Stimulated activated CD4-positive, alpha-beta T cell treated with anti-CD3 and anti-CD28 coated beads, Interleukin-2, amount 100 ng/mL, for 4 hours (primary cell): ENCODE measurements around the gene PF4V1.

Experiments used
- DNase-seq: peaks from one replicate; pipeline ENCODE4 v3.0.0-alpha.2; 2020; ENCODE audit warnings: low read depth

PF4V1 gene, protein sequence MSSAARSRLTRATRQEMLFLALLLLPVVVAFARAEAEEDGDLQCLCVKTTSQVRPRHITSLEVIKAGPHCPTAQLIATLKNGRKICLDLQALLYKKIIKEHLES

DNA sequence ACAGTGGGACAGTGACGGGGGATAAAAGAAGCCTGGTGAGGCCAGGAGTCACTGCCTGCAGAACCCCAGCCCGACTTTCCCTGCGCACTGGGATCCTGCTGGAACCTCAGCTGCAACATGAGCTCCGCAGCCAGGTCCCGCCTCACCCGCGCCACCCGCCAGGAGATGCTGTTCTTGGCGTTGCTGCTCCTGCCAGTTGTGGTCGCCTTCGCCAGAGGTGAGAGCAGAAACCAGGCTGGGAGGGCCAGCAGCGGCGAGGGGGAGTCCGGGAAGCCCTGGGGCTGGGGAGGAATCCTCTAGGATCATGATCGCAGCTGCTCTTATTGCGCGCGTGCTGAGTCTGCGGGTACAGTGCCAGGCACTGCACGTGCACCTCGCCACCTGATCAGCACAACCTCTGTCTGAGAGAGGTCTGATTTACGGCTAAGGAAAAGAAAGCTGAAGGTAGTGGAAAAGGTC is at the start of gene PF4V1:
TSS of gene PF4V1 (plus strand) at position 51 of the 459 bp plus-strand sequence. CDS start at position 118, 67 bp downstream.
- no peak for DNase-seq

DNA sequence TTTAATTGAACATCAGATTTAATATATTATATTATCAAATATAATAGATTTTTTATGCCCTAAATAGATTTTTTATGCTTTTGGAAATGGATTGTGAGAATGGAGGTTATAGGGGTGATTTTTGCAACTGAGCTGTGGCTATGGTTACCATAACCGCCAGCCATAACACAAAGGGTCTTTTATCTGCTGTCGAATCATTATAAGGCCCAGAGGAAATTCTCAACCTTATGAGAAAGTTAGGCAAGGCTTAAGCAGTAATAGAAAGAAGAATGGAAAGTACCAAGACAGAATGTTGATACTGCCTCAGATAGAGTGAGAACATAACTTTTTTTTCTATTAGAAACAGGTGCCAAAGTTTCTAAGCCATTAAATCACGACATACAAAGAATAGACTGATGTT is 42.9 kb upstream of the PF4V1 start:
- DNase-seq, result no peak

DNA sequence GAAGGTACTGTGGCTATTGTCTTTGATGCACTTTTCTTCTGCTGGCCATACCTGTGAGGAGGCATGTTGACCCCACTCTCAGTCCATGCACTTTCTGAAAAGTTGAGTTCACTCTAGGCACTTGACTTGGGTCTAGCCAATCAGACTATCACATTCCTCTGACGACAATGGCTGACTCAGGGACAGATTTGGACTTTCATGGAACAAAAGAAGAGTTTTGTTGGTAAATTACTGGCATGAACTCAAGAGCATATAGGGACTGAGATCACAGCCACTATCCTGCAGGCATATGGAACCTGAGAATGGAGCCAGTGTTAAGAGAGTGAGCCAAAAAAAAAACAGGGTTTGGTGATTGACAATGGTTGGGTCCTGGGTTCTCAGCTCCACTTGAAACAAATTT is 41.3 kb upstream of the PF4V1 start:
- DNase-seq, result no peak

DNA sequence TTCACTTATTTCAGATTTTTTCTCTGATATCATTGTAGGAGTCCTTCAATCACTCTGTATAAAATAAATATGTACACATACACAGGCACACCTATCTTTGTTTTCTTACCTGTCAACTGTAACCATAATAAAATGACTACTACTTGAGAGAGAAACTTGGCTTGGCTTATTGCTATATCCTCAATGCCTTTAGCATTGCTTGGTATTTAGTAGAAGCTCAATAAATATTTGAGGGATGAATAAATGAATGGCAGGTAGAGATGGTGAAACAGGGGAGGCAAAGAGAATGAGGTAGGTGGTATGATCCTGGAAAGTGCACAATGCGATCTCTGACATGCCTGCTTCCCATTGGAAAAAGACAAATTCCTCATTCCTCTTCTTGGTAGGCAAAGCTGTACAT is 38.4 kb upstream of the PF4V1 start:
- DNase-seq, result no peak

DNA sequence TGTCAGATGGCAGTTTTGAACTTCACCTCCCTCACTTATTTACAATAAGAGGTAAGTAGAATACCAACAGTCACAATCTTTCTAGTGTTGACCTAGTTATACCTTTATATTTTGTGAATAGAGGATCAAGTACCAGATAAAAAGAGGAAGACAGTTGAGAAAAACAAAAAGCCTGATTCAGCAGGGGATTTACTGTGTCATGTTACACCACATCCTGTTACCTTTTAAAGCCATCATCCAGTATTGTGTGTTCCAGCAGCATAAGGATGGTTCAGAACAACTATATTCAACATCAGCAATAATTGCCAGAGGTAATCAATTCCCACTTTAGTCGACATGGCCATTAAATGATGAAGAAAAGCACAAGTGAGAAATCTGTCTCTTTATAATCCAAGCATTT is 38.0 kb upstream of the PF4V1 start:
- no peak for DNase-seq

DNA sequence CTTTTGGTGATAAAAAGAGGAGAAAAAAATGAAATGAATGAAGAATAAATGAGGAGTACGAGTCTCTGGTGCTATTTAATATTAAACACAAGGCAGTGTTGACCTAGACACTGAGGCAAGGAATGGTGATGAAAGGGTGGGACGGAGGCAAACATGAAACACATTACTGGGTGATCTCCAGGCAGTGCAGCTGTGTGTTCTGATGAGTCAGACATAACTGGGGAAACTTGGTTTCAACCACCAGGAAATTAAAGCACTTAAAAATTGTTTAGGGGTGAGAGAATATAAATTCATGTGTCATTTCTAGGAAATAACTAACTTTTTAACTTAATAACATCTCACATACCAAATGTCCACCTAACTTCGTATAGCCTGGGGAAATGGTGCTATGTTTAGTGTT is 36.3 kb upstream of the PF4V1 start:
- no peak for DNase-seq

DNA sequence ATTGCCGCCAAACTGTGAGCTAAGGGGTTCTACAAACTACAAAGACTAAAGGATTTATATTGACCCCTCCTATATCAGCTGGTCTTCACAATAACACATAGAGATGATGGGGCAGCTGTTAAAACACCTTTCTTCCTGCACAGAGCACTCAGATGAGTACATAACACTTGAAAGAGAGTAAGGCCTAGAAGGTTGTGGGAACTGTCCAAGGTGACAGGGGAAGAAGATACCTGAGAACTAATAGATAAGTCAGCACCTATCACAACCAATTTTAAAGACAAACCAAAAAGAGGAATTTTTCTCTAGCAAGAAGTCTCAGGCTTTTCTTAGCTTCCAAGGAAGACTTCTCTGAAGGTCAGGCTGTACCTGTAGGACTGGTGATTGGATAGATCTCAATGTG is 35.8 kb upstream of the PF4V1 start:
- no peak for DNase-seq

DNA sequence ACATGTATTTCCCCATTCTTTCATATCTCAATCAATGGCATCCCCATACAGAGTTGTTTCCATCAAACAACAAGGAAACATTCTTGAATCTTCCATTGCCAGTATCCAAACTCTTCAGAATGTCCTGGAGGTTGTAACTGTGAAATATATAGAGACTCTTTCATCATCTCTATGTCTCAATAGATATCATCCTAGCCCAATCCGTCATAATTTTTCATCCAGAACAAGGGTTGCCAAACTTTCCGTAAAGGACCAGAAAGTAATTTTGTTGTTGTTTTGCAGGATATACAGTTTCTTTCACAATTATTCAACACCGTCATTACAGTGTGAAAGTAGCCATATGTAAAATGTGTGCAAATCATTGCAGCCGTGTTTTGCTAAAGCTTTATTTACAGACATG is 31.8 kb upstream of the PF4V1 start:
- no peak for DNase-seq

DNA sequence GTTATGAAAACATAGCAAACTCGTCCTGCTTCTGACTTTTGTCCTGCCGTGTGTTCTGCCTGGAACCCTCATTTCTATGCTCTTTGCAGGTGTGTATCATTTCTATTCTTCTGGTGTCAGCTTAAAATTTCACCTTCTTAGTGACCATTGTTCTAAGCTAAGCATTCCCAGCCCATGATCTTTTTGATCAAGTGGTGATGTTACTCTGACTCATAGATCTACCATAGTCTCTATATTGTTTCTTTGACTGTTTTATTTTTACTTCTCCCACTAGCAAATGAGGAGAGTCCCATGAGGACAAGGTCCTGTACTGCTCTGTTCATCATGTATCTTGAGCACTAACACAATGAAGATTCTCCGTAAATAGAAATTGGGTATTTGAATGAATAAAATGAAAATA is 30.7 kb upstream of the PF4V1 start:
- DNase-seq, result no peak

DNA sequence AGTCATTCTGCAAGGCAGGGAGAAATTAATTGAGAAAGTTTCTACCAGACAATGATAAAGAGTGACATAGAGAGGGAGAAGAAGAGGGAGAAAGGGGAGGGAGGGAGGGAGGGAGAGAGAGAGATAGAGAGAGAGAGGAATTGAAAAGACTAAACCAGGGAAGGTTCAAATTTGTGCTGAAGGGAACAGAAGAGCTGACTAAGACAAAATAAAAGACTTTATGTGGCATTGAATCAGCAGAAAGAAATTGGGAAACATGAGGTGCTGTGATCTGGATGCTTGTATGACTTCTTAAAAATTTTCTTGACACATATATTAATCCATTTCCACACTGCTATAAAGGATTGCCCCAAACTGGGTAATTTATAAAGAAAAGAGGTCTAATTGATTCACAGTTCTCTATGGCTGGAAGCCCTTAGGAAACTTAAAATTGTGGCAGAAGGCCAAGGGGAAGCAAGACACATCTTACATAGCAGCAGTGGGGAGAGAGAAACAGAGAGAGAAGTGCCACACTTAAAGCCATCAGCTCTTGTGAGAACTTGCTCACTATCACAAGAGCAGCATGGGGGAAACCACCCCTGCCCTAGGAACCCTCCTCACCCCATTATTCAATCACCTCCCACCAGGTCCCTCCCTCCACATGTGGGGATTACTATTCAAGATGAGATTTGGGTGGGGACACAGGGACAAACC is 30.1 kb upstream of the PF4V1 start:
- no peak for DNase-seq

DNA sequence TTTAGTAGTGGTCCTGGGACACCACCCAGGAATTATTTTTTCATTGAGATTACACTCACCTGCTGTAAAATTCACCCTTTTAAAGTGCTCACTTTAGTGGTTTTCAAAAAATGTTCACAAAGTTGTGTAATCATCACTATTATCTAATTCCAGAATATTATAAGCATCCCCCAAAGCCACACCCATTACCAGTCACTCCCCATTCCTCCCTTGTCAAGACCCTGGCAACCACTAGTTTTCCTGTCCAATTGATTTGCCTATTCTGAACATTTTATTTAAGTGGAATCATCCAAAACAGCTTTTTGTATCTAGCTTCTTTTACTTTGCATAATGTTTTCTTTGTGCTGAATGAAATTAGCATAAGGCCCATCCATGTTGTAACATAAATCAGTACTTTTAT is 29.3 kb upstream of the PF4V1 start:
- DNase-seq, result no peak

DNA sequence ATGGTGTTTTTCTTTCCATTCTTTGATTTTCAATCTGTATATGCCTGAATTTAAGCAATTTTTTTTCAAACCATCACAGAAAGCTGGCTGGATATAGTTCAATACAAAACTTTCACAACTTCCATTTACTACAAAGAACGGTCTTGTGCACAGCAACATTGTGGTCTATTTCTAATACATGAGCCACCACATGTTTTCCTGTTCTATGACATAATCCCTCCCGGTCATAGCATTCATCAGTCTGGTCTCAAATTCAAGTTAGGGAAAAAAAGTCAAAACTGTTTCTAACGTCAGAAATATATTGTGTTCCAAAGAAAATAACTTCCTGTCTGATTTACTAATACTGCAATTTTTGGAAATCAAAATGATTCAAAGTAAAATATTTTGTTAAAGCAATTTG is 24.1 kb upstream of the PF4V1 start:
- no peak for DNase-seq

DNA sequence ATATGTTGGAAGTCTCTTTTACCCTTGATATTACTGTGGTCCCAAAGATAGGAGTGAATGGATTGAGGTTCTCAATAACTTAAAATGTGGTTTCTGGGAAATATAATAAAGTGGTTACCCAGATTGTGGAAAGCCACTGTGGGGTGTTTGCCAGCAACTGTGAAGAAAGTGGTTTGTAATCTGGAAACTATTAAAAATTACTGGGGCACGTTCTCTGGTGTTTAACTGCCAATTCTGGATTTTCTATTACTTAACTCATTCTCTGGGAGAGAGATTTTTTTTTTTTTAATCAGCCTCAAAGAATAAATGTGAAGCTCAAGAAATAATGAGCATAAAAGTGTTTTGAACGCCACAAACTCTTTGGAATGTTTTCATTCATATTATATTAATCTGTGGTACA is 21.5 kb upstream of the PF4V1 start:
- DNase-seq, result no peak

DNA sequence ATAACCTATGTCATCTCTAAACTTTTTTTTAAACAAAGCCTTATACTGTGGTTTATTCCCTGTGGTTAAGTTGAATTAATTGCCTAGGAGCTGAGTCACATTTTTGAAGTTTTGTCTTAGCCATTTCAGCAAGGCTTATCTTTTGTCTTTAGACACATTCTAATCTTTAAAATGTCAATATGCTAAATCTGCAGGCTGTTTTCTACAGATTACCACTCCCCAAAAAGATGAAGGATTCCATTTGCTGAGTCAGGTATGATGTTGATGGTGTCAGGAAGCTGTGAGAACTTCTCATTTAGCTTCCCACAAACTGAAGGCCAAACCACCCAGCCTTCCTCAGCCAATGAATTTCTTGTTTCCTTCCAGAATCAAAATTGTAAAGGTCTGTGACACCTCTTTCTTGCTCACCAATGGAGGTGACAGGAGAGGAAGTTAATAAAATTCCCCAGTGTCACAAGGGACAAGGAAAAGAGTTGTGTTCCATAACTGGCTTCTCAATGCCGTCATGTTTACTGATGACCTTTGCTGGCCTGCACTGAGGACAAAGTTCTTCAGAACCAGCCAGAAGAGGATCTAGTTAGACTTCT is 20.4 kb upstream of the PF4V1 start:
- DNase-seq, result no peak

DNA sequence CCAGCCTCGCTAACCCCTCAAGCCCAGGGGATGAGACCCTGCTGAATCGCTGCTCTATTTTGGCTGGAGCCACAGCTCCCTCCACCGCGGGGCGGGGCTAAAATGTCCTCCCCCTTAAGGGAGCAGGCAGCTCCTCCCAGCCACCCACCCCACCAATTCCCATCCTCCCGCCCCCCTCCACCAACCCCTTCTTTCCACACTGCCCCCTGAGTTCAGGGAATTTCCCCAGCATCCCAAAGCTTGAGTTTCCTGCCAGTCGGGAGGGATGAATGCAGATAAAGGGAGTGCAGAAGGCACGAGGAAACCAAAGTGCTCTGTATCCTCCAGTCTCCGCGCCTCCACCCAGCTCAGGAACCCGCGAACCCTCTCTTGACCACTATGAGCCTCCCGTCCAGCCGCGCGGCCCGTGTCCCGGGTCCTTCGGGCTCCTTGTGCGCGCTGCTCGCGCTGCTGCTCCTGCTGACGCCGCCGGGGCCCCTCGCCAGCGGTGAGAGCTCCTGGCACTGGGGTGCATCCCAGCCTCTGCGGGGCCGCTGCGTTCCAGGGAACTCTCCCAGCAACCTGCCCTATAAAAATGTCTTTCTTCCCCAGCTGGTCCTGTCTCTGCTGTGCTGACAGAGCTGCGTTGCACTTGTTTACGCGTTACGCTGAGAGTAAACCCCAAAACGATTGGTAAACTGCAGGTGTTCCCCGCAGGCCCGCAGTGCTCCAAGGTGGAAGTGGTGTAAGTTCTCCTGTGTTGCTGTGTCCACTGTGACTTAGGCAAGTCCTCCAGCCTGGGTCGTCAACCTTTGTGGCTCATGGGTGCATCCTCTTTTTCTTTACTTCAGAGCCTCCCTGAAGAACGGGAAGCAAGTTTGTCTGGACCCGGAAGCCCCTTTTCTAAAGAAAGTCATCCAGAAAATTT is 16.5 kb upstream of the PF4V1 start, which contains the start of gene CXCL6:
TSS of gene CXCL6 (plus strand) at position 306 of the 907 bp plus-strand sequence. CDS start at position 379, 73 bp downstream.
- no peak for DNase-seq

DNA sequence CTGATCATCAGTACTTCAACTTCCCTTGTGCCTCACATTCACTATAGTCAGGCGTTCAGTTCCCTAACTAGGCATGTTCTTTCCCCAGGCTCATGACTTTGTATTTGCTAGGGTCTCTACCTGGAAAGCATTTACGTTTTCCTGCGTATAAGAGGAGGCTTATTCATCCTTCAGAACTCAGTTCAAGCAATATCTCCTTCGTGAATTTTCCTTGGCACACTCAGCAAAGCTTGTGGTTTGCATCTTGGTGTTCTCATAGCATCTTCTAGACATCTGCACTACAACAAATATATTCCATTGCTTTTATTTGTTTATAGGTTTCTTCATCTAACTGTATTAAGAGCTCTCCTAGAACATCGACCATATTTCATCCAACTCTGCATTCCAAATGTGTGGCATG is 14.0 kb upstream of the PF4V1 start:
- DNase-seq, result no peak

DNA sequence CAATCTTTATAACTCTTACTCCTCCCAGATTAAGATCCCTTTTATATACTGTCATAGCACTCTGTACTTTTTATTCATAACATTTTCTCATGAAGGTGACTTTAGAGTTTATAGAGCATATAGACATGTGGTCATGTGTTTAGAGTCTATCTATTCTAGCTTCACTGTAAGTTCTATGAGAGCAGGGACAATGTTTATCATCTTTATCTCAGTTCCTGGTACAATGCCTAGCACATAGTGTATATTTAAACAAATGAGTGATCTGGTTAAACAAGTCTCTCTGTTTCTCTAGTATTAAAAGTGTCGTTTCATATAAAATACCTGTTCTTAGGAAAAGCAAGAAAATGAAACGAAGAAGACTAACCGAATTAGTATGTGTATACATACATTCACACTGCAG is 13.4 kb upstream of the PF4V1 start:
- DNase-seq, result no peak

DNA sequence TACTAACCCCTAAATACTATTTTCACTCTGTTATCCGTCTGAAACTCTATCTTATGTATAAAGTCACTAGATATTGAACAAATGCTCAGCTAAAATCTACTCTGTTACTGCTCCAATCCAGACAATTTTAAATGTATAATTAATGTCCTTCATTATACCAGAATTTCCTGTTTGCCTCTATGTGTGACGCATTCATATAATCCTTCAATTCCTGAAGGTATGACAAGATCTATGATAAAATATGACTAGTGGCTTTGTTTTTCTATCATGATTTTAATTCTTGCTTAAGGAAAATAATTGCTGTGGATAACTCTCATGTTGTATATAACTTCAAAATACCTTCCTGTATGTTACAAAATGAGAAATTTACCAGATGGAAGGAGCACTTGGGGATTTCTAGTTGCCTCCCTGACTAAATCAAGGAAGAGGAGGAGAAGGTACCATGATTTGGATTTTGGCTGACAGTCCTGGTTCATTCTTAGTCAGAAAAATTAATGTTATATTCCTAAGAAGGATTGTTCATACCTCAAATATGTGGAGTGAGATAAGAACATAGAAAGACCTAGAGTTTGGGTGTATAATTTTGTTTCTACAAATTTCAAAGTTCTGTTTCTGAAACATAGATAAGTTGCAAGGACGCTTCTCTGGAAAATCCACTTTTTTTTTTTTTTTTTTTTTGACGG is 11.7 kb upstream of the PF4V1 start:
- no peak for DNase-seq

DNA sequence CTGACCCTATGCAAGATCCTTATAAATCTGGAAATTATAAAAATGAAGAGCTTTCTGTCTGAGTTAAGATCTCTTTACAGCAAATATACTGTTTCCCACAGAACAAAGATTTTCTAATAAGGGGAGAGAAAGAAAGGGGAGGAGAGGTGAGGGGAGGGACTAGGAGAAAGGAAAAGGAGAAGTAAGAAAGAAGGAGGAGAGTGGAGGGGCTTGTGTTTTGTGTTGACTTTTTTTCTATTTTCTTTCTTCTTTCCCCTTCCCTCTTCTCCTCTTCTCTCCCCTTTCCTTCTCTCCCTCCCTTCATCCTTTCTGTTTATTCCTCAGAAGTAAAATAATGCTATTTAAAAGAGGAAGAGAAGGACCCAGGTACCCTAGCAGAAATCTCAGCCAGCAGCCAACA is 10.4 kb upstream of the PF4V1 start:
- DNase-seq, result no peak

DNA sequence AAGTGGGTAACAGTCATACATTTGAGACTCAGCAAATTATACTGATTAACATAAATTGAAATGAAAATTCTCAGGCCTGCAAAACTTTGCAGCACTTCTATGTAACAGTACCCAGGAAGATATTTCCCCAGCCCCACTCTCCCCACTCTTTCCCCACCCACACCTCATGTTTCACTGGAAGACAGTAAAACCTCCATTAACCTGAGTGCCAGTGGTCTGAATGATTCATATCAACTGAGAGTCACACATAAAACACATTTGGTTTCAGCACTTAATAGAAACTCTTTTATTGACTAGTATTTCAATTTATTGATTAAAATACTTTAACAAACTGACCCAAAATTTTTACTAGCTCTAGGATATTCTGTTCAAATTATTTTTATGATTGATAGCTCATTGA is 9.7 kb upstream of the PF4V1 start:
- no peak for DNase-seq

DNA sequence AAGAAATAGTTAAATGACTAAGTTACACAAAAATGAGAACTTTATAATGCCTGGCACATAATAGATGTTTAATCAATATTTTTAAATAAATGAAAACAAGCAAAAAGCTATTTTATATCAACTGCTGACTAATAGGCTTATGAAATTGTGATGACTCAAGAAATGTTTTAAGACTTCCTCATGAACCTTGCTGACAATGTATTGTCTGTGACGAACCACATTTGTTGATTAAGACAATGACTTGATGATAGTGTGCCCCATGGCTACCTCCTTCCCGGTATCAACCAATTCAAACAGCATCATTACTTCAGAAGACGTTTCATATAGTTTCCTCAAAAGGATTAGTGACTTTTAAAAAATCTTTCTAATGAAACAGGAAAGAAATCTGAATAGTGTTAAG is 8.8 kb upstream of the PF4V1 start:
- no peak for DNase-seq

DNA sequence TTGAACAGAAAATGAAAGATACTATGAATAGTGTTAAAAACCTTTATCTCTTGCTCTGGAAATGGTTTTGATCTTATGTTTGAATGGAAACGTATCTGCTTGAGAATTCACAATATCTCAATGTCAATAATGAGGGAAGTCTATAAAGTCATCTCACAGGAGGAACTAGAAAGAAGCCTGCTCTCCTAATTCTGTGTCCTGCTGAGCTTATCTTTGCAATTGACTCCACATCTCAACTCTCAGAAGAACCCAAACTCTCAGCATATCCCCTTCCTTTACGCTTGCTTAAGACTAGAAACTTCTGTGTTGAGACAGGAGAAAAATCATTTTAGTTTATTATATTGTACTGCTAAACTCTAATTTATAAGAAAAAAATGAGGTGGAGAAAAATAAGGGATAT is 8.3 kb upstream of the PF4V1 start:
- no peak for DNase-seq
